Measurements from ENCODE around the gene FBXL7.

FBXL7 gene

GRCh38 chr5:15914638-15915037, 414.7 kb downstream of the FBXL7 start:
- DNase-seq: no peak

DNA sequence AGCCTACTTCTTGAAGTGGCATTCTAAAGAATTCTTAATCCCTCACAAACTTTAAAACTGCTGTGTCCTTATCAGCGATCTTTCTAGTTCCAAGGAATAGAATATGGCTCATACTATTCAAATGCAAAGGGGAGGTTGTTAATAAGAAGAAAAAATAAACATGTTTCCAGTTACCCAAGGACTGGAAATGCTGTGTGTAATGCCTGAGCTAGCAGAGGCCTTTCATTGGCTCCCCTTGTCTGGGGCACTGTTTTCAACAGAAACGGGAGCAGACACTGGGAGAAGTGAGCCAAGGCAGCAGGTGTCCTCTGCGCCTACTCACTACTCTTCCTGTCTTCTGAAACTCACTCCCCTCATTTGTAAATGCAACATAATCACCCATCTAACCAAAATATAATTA, 426.6 kb downstream of the FBXL7 start:
- DNase-seq: no peak

- DNase-seq: no peak
Observed at GRCh38 chr5:15927710-15928380, 427.9 kb downstream of the FBXL7 start.

GRCh38 chr5:15929611-15930263, 429.8 kb downstream of the FBXL7 start:
- DNase-seq: no peak

DNA sequence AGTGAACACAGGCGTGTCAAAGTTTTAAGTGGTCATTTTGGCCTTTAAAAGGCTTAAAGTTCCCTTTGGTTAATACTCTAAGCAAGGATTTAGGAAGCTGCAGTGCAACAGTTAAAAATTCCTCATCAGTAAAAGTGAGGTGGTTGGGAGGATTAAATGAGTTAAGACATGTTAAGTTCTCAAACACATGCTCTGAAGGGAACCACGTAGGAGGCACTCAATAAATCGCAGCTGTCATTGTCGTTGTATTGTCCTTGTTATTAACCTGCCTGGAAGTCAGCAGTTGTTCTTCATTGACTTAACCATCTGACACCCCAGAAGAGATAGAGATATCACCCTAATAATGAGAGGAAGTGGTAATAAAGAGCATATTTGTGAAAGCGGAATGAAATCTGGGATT, 432.1 kb downstream of the FBXL7 start:
- DNase-seq: no peak

- DNase-seq: no peak
Observed at GRCh38 chr5:15933259-15934207, 433.6 kb downstream of the FBXL7 start.

GRCh38 chr5:15936505-15937245, 436.7 kb downstream of the FBXL7 start:
- DNase-seq: no peak

- no peak for DNase-seq
Observed at GRCh38 chr5:15937708-15938107, 437.7 kb downstream of the FBXL7 start.

DNA sequence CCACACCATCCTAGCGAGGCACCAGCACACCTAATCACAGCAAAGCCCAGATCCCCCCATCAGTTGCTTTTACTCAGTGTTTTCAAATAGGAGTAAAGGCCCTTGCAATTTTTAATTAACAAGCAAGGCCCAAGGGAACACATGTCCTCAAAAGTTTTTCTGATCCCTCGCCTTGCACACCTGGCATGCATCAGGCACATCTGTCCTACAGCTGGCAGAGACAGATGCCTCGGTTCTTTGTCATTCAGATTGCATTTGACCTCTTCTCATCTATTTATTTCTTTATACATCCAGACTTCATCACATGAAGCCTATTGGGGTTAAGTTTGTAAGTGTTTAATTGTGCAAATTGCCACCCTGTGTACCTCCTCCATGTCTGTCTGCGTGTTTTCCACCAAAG, 438.2 kb downstream of the FBXL7 start:
- DNase-seq: no peak

- no peak for DNase-seq
Observed at GRCh38 chr5:15938961-15939360, 439.0 kb downstream of the FBXL7 start.

GRCh38 chr5:15940905-15941304, 440.9 kb downstream of the FBXL7 start:
- DNase-seq: no peak

GRCh38 chr5:15943487-15943886, 443.5 kb downstream of the FBXL7 start:
- DNase-seq: no peak

- no peak for DNase-seq
Observed at GRCh38 chr5:15946026-15946425, 446.0 kb downstream of the FBXL7 start.

- no peak for DNase-seq
Observed at GRCh38 chr5:15948190-15948589, 448.2 kb downstream of the FBXL7 start.

DNA sequence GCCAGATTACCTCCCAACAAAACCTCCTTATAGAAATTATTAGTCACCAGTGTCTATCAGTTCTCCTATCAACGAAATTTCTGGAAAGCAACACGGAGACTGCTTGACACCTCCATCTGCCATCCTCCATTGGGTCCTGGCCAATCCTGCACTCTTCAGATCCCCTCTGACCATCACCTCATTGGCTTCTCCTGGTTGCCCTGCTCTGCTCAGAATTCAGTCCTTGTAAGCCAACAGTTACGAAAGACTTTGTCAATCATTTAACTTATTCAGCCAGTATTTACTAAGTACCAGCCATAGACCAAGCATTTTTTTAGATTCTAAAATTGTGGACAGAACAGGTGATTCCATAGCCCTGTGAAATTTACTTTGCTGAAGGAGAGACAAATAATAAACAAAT, 451.1 kb downstream of the FBXL7 start:
- DNase-seq: no peak

- DNase-seq: no peak
Observed at GRCh38 chr5:15951550-15951949, 451.6 kb downstream of the FBXL7 start.

GRCh38 chr5:15956622-15957021, 456.6 kb downstream of the FBXL7 start:
- no peak for DNase-seq

GRCh38 chr5:15957124-15957523, 457.1 kb downstream of the FBXL7 start:
- no peak for DNase-seq

GRCh38 chr5:15959370-15960164, 459.6 kb downstream of the FBXL7 start:
- no peak for DNase-seq

DNA sequence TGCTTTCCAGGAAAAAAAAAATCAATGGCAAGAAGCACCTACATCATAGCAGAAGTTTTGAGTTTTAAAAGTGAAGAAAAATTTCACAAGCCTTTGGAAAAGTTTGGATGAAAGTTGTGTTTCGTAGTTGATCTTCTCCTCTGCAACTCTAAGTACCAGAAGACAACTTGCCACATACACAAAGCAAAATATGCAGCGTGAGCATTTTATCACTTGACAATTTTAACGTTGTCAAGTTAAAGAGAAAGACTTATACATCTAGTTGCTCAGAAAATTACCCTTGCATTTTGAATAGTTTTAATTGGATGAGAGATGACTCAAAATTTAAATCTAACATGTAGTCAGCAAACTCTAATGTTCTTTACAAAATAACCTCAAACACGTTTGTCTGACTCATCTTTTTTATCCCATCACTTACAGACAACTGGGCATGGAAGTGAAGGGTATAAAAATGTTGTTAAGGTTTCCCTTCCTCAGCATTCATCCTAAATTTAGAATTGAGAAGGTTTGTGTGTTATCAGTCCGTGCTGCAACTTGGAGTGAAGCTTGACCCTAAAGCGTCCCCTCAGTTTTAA, 466.2 kb downstream of the FBXL7 start:
- no peak for DNase-seq

GRCh38 chr5:15966651-15967050, 466.7 kb downstream of the FBXL7 start:
- DNase-seq: no peak

DNA sequence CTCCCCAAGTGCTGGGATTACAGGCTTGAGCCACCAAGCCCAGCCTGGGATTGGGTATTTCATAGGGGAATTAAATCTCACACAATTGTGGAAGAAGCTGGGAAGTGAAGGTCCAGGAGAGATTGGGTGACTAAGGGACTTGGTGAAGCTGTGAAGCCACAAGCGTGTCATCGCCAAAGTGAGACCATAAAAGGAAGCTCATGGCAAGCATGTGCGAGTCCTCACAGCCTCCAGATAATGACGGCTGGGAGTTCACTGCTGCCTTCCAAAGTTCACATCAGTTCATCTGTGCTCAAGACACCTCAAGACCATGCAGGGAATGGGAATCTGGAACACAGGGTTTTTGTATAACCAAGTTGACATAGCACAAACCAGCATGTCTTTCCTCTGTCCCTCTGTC, 469.0 kb downstream of the FBXL7 start:
- no peak for DNase-seq
